ENCODE measurements around the gene PDCD2L.
A peak's percentile ranks its signal among the peaks of the same experiment; 100 is the strongest.
"Not testable (repeated sequence)": the region's sequence is repeated elsewhere in the genome, so short reads cannot be mapped to it uniquely, and the experiment has no call there.

The PDCD2L gene, protein sequence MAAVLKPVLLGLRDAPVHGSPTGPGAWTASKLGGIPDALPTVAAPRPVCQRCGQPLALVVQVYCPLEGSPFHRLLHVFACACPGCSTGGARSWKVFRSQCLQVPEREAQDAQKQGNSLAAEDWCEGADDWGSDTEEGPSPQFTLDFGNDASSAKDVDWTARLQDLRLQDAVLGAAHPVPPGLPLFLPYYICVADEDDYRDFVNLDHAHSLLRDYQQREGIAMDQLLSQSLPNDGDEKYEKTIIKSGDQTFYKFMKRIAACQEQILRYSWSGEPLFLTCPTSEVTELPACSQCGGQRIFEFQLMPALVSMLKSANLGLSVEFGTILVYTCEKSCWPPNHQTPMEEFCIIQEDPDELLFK

GRCh38 chr19:34404109-34404909, at the start of gene PDCD2L:
Gene PDCD2L (plus strand): TSS chr19:34404399. CDS start chr19:34404431, 32 bp downstream.
- DNase-seq, result peak; percentile 88

DNA sequence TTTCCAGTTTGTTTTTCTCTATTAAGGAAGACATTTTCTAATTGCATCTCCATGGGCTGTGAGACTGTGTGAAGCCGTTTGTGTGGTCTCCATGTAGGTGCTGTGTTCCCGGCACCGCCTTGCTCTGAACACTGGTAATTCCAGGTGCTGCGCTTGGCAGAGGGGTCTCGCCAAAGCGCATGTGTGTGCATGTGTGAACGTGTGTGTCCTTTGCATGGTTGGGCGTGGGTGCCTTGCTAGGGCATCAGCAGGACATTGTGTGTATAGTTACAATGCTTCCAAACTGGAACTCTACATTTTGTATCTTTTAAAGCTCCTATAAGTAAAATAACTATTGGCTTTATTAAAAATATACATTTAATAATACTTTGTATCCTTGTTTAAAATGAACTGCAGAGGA, 49.0 kb upstream of the PDCD2L start:
- DNase-seq, result no peak

DNA sequence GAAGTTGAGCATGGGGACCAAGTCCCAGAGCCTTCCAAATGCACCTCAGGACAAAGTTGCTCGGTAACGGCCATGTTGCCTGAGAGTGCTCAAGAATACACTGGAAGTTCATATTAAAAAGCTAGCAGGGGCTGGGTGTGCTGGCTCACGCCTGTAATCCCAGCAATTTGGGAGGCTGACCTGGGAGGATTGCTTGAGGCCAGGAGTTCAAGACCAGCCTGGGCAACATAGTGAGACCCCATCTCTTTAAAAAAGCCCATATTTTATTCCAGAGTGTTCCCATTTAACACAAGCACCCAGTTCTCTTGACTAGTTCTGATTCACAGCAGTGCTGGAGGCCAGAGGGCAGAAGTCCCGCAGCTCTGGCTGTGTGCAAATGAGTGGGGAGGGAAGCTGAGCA, 47.3 kb upstream of the PDCD2L start:
- no peak for DNase-seq

DNA sequence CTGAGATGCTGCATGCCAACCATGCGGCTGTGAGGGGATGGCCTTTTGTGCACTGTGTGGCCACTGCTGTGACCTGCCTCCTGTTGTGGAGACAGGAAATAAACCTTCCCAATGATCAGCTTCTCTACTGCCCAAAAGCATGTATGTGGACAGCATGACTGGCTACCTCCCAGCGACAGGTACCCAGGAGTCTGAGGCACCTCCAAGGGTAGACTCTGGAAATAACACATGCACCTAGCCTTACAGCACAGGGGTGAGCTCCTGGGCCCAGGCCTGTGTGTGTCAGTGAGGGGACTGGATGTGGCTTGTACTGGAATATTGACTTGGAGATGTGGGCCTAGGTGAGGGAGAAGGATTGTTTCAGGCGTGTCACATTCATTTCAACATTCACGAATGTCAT, 46.8 kb upstream of the PDCD2L start:
- no peak for DNase-seq

DNA sequence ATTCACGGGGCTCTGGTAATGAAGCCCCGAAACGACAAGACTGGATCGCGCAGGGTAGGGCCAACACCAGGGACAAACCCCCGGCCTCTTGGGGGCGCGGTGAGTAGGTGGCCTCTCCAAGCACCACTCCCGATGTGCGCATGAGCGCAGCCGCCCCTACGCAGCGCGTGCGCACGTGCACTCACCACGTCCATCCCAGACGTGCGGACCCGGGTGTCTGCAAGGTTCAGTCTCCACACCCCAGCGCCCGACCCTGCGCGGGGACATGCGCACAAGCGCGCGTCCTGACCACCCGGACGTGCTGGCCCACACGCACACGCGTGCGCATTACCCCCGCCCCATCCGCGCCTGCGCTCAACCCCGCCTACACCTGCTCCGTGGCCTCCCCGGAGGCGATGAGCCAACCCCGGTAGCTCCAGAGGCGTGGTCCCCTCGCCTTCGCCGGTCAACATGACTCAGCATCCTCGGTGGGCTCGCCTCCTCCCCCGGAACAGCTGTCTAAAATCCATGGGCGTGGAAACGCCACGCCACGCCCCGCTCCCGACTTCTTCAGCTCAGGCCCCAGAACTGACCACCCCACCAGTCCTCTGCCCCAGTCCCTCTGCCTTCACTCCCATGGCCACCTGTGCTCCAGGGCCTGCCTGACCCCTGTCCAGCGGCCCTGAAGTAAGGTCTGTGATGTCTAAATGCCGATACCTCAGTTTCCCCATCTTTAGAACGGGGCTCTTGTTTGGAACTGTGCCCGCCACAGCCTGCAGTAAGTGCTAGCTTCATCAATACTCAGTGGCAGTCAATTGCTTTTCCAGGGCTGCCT, 44.9 kb upstream of the PDCD2L start:
- DNase-seq, result peak; percentile 96

GRCh38 chr19:34359954-34360315, 44.3 kb upstream of the PDCD2L start:
- no peak for DNase-seq

DNA sequence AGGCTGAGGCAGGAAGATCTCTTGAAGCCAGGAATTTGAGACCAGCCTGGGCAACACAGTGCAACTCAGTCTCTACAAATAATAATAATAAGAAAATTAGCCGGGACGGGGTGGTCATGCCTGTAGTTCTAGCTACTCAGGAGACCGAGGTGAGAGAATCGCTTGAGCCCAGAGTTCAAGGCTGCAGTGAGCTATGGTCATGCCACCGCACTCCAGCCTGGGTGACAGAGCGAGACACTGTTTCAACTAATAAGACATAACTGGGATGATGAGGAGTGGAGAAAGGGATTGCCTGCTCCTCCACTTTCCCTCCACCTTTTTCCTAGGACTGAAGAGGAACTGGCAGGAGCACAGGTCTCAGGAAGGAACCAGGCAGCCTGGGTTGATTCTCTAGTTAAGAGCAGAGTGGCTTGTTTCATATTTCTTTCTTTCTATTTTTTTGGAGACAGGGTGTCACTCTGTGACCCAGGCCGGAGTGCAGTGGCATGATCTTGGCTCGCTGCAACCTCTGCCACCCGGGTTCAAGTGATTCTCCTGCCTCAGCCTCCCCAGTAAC, 43.8 kb upstream of the PDCD2L start:
- no peak for DNase-seq

DNA sequence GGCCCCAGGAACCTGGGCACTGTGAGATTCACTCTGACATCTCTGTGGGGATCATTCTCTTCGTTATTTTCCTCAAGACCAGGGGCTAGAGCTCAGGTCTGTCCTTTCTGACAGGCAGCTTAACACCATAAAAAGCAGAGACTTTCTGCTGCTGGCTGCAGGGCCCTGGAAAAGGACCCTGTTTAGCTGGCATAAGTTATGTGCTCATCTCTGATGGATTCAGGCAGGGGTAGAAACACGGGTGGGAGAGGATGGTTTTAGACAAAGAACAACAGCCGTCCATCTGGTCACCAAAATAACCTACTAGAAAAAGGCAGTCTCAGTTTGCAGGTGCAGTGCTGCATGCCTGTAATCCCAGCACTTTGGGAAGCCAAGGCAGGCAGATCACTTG, 41.5 kb upstream of the PDCD2L start:
- no peak for DNase-seq

GRCh38 chr19:34363094-34363493, 41.1 kb upstream of the PDCD2L start:
- DNase-seq, result no peak

DNA sequence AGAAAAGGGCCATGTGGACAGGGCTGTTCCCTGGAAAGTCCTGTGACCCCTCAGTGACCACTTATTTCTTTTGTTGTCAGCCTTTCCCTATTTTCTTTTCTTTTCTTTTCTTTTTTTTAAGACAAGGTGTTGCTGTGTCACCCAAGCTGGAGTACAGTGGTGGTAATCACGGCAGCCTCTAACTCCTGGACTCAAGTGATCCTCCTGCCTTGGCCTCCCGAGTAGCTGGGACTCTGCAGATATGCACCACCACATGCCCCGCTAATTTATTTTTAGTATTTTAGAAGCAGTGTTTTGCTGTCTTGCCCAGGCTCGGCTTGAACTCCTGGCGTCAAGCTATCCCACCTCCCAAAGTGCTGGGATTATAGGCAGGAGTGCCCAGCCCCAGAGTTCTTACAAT, 40.3 kb upstream of the PDCD2L start:
- no peak for DNase-seq

- no peak for DNase-seq
These were observed 39.8 kb upstream of the PDCD2L start for GRCh38 chr19:34364462-34364829.

- peak; percentile 42 for DNase-seq
These were observed 39.3 kb upstream of the PDCD2L start, which contains the start of gene GPI for GRCh38 chr19:34364830-34365462. Gene GPI (plus strand): TSS chr19:34365196. CDS start chr19:34365267, 71 bp downstream.

DNA sequence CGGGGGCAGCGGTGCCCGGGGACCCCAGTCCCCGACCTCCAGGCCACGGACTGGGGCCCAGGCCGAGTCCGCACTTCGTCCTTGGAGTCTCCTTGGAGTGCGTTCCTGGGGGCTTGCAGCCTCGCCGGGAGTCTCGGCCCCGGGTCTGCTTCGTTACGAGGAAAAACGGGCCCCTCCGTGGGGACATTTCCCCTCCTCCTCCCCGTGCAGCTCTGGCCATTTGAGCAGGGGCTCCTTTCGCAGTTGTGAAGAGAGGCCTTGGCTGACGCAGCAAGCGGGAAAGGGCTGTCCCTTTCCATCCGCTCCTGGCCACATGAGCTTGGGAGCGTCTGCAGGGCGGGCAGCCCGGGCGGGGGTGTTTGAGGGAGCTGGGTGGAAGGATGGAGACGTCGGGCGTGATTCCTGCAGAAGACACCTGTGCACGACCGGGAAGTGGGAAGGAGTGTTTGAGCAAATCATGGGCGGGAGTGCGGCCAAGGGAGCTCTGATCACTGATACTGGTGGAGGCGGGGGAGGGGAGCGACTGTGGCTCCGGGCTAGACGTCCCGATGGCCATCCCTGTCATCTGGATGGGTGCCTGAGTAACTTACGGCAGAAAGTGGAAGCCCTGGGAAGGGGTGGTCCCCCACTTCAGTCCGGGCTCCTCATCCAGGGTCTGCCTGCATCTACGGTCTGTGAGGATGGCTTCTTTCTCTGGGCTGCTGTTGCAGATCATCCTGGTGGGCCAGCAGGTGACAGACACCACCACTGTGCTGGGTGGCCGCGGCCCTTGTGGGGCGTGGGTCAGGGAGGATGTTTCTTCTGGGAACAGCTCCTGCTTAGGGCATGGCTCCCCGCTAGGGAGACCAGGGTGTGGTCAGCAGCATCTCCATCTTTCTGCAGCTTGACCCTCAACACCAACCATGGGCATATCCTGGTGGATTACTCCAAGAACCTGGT, 38.5 kb upstream of the PDCD2L start:
- DNase-seq, result no peak

DNA sequence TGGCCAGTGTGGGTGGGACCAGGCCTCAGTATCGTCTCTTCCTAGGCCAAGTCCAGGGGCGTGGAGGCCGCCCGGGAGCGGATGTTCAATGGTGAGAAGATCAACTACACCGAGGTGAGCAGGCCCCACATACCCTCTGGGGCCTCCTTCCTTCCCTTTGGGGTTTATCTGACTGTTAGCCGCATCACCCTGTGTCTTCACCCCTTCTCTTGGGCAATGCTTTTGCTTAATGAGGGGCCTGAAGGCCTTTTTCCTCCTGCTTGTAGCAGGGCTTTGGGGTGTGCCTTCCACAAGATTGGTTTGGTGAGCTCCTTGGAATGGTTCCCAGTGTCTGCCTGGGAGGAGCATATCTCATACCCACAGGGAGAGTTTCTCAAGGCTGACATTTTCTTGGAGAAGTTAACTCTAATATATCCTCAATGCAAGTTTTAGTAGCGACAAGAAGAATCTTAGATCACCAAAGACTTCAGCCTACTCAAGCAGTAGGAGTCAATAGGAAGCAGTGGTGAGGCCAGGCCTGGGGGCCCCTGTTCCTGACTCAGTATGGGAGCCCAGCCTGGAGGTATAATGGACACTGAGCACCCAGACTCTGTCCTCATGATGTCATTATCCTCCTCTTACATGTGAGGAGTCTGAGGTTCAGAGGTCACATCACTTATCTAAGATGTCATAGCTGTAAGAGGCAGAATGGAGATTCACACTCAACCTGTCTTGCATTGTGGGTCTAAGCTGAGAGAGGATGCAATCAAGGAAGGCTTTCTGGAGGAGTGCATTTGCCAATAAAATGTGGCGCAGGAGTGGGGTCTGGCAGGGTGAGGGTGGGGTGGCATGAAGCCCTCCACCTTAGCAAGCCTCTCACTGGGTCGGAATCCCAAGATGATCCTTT, 37.2 kb upstream of the PDCD2L start:
- DNase-seq, result no peak

DNA sequence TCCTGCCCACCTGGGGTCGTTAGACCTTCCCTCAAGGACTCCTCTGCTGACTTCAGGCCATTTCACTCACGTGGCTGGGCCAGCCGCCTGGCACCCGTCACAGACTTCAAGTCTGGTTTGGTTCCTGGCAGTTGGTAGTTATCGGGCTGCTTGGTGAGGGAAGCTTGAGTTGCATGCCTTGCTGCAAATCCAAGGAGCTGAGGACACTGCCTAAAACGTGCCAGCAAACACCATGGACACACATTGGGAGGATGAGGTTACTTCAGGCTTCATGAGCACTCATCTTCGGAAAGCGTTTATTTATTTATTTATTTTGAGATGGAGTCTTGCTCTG, 36.6 kb upstream of the PDCD2L start:
- no peak for DNase-seq

DNA sequence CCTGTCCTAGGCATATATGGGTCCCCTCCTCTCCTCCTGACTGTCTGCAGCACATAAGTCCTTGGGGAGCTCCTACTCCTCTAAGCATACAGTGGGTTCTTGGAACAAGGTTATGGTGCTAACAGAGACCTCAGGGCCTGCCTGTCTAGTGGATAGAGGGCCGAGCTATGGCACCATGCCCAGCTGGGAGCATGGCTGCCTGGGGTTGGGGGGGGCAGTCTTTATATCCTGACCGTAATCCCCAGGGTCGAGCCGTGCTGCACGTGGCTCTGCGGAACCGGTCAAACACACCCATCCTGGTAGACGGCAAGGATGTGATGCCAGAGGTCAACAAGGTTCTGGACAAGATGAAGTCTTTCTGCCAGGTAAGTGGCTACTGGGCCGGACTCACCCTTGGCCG, 35.9 kb upstream of the PDCD2L start:
- DNase-seq, result no peak

DNA sequence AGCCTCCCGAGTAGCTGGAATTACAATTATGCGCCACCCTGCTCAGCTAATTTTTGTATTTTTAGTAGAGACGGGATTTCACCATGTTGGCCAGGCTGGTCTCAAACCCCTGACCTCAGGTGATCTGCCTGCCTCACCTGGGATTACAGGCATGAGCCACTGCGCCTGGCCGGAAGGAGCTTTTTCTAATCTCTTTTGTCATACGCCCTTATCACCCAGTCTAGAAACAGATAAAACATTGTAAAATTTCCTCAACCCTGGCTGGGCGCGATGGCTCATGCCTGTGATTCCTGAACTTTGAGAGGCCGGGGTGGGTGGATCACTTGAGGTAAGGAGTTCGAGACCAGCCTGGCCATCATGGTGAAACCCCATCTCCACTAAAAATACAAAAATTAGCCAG, 35.0 kb upstream of the PDCD2L start:
- DNase-seq, result not testable (repeated sequence)

DNA sequence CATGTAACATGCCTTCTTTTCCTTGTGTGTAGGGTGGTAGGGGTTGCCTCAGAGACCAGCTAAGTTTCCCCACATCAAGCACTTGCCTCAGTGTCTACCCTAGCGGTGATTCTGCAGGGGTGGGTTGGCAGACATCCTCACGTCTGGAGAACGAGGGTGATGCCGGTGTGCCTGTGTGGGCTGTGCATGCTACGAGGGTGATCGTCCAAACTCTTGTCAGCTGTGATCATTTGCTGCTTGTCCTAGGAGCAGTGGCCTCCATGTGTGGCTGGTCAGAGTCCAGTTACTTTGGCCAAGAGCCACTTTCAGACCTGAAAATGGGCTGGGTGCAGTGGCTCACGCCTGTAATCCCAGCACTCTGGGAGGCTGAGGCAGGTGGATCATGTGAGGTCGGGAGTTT, 34.1 kb upstream of the PDCD2L start:
- no peak for DNase-seq

- no peak for DNase-seq
These were observed 33.2 kb upstream of the PDCD2L start for GRCh38 chr19:34370983-34371382.

GRCh38 chr19:34373601-34374288, 30.5 kb upstream of the PDCD2L start:
- no peak for DNase-seq

All from DMS79 (cell line).